Measurements from ENCODE around the gene IDUA.
"Not testable (repeated sequence)": the region's sequence is repeated elsewhere in the genome, so short reads cannot be mapped to it uniquely, and the experiment has no call there.

Gene IDUA

DNA sequence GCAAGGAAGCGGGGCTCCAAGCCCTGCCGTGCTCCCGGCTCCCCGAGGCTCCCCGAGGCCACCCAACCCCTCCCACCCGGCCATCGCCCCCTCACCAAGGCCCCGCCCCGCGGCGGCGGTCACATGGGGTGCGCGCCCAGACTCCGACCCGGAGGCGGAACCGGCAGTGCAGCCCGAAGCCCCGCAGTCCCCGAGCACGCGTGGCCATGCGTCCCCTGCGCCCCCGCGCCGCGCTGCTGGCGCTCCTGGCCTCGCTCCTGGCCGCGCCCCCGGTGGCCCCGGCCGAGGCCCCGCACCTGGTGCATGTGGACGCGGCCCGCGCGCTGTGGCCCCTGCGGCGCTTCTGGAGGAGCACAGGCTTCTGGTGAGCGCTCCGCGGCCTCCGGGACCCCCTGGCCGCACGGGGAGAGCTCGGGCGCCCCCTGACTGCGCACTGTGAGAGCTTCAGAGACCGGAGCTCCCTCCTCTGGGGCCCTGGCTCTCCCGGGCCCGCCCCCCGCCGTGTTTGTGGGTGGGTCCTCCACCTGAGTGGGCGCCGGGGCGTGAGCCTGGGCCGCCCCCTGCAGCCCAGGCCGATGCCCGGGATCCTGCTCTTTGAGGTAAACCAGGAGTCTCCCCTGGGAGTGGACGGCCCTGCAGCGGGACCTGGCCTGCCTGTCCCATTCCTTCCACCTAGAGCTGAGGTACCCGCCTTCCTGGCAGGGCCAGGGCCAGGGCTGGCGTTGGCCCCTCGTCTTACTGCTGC lies at the start of gene IDUA:
TSS of gene IDUA (plus strand) at position 166 of the 745 bp plus-strand sequence. CDS start at position 207, 41 bp downstream.
- intact Hi-C loops (cut with DNase I), result loop anchor here (10.0 kb wide), 1 partner anchor 242 kb away; no protein-coding TSS in a partner anchor
- DNase-seq, result peak; percentile 80 to 98 (median 88)

DNA sequence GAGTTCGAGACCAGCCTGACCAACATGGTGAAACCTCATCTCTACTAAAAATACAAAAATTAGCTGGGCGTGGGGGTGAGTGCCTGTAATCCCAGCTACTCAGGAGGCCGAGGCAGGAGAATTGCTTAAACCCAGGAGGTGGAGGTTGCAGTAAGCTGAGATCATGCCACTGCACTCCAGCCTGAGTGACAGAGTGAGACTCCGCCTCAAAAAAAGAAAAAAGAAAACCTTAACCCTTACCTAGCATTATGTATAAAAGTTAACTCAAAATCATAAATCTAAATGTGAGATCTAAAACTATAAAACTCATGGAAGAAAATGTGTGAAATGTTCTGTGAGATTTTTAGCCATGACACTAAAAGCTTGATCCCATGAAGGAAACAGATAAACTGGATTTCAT lies 47.3 kb upstream of the IDUA start:
- intact Hi-C loops (cut with DNase I); DNase-seq: not testable (repeated sequence)

DNA sequence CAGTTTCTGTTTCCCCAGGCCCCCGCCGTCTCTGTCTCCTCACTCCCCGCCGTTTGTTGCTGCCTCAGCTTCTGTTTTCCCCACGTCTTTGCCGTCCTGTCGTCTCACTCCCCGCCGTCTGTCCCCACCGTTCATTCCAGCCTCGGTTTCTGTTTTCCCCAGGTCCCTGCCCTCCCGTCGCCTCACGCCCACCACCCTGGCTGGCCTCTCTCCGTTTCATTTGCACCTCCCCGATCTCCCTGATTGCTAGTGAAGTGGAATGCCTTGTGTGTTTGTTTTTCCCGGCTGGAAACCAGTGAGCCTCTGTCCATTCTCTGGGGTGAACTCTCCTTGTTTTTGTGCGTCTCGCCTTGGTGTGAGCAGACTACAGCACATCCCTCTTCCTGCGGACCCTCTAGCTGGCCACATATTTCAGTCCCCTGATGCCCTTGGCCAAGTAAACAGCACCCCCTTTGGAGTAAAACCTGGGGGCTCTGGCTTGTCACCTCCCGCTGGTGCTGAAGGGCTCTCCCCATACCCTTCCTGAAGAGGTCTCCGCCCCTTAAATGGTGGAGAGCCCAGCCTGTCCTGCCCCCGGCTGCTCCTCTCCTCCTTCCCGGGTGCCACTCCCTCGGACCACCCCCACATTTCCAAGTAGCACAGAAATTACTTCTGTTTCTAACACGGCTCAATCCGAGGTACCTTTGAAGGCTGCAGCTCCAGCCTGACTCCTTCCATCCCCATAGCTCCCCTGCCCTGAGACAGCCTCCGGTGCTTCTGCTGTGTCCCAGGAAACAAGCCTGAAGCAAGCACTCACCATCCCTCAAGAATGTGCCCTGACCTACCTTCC lies 41.4 kb upstream of the IDUA start:
- intact Hi-C loops (cut with DNase I), result no loop called here
- peak in 1 of 10 donors; percentile 50 for DNase-seq

DNA sequence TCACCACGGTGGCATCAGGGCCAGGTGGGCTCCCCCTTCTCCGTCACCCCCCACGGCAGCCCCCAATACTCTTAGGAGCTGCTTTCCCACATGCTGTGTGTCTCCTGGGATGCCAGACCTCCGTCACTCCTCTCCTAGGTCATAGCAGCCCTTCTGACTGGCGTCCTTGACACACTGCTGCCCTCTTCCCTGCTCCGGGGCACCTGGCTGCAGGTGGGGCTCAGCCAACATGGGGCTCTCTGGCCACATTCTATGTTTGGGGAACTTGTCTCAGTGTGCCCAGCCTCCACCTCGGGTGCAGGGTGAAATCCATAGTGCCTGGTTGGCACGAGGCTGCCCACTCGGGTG lies 40.8 kb upstream of the IDUA start:
- intact Hi-C loops (cut with DNase I), result no loop called here
- DNase-seq, result no peak

DNA sequence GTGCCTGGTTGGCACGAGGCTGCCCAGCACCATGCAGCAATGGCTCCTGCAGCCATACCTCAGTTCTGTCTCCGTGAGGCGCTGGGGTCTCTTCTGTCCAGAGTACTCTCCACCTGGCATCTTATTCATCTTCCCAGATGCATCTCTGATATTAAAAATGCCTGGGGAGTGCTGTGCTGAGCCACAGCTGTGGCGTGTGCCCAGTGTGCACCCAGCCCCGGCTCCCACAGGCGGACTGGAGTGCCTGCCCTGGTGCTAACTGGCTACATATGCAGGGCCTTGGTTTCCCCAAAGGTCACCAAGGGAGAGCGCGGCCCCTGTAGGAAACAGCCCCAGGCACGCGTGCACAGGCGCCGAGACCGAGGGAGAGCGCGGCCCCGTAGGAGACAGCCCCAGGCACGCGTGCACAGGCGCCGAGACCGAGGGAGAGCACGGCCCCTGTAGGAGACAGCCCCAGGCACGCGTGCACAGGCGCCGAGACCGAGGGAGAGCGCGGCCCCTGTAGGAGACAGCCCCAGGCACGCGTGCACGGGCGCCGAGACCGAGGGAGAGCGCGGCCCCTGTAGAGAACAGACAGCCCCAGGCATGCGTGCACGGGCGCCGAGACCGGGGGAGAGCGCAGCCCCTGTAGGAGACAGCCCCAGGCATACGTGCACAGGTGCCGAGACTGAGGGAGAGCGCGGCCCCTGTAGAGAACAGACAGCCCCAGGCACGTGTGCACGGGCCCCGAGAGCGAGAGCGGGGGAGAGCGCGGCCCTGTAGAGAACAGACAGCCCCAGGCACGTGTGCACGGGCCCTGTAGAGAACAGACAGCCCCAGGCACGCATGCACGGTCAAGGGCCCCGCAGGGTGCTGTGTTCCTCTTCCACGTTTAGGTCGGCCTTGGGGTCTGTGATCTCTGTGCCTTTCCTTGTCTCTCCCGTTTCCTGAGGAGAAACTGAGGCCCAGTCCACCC lies 40.0 kb upstream of the IDUA start:
- peak in 2 of 10 donors; percentile 51 to 52 for DNase-seq
- intact Hi-C loops (cut with DNase I), result no loop called here

DNA sequence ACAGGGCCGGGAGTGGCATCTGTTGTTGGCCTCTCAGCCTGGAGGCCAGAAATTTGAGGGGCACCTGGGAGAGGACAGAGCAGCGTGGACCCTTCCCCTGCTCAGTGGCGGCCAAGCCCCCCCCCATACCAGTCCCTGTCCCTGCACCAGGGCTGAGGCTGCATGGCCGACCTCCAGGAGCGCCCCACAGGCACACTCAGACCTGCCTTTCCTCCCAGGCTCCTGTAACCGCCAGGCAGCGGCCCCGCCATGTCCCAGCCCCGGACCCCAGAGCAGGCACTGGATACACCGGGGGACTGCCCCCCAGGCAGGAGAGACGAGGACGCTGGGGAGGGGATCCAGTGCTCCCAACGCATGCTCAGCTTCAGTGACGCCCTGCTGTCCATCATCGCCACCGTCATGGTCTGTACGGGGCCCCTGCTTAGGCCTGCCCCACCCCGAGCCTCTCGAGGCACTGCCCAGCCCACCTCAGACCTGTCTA lies 39.3 kb upstream of the IDUA start:
- peak in 2 of 10 donors; percentile 41 to 71 for DNase-seq
- intact Hi-C loops (cut with DNase I), result no loop called here

DNA sequence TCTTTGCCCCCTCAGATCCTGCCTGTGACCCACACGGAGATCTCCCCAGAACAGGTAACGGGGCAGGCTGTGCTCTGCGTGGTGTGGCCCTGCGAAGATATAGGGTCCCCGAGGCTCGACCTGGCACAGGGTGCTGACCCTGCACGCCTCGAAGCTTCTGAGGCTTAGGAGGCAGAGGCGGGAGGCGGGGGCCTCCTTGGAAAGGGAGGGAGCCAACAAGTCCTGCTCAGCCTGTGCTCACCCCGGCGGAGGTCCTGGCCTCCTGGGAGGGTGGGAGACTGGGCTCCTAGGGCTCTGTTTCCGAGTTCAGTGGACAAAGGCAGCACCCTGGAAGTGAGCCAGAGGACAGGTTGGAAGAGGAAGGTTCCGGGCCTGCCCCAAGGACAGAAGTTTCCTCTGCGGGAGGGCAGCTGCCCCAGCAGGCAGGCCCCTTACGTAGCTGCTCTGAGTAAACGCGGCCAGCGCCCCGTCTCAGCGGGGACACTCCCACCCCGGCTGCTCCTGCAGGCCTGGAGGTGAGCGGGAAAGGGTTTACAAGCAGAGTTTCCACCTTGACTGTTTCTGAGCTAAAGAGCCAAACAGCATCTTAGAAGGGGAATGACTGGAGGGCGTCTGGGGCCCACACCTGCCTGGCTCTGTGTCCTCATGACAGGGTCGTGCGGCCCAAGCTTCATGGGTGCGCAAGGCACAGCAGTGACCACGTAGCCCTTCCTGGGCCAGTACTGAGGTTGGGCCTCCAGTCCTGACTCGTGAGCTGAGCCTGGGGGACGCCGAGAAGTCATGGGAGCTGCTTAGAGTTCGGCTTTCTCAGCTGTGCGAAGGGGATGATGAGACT lies 38.5 kb upstream of the IDUA start:
- intact Hi-C loops (cut with DNase I), result no loop called here
- peak in 3 of 10 donors; percentile 67 to 78 (median 75) for DNase-seq

DNA sequence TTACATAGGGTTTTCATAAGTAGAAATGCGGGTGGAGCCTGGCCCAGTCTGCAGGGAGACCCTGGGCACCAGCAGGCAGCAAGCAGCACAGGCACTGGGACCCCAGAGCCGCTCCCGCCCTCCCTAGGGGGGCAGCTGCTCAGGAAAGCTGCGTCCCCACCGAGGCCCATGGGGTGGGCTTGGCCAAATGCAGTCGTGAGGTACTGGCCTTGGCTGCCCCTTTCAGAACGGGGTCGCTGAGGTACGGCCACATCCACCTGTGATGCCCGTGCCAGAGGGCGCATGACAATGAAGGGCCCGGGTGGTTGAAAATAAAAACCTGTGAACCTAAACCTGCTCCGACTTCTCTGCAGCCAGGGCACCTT lies 37.9 kb upstream of the IDUA start:
- intact Hi-C loops (cut with DNase I), result no loop called here
- peak in 2 of 10 donors; percentile 30 to 83 for DNase-seq

DNA sequence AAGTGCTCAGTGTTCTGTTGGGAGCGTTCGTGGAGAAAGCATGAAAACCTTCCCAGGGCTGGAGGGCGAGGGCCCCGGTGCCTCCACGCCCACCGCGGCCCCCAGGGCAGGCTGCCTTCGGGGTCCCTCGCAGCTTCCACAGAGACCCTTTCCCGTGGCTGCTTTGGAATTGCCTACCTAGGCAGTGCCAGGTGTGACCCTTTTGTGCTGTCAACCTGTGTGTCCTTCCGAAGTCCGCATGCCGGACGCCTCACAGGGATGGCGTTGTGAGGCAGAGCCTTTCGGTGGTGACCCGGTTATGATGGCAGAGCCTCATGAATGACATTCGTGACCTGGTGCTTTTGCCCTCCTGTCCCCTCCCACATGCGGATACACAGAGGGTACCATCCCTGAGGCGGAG lies 37.2 kb upstream of the IDUA start:
- intact Hi-C loops (cut with DNase I), result no loop called here
- DNase-seq, result peak in 4 of 10 donors; percentile 1 to 76 (median 42)

DNA sequence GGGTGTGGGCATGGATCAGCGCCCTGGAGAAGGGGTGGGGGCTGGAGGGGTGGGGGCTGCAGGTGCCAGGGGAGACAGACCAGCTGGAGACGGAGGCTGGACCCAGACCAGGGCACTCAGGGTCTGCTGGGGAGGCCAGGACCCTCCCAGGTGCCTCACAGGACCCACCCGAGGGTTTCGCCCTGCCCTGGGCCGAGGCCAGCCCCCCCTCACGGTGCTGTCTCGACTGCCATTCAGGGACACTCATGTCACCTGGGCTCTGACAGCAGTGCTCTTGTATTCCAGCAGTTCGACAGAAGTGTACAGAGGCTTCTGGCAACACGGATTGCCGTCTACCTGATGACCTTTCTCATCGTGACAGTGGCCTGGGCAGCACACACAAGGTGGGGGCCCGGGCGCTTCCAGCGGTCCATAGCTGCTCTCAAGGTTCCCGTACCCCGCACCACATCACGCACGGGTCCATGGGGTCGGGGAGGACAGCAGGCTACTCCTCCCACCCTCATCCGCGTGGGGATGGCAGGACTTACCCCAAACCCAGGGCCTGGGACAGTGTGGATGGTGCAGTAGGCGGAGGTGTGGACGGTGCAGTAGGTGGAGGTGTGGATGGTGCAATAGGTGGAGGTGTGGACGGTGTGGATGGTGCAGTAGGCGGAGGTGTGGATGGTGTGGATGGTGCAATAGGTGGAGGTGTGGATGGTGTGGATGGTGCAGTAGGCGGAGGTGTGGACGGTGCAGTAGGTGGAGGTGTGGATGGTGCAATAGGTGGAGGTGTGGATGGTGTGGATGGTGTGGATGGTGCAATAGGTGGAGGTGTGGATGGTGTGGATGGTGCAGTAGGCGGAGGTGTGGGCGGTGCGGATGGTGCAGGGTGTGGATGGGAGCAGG lies 36.5 kb upstream of the IDUA start:
- DNase-seq, result peak in 3 of 10 donors; percentile 31 to 63 (median 62)
- intact Hi-C loops (cut with DNase I), result no loop called here

DNA sequence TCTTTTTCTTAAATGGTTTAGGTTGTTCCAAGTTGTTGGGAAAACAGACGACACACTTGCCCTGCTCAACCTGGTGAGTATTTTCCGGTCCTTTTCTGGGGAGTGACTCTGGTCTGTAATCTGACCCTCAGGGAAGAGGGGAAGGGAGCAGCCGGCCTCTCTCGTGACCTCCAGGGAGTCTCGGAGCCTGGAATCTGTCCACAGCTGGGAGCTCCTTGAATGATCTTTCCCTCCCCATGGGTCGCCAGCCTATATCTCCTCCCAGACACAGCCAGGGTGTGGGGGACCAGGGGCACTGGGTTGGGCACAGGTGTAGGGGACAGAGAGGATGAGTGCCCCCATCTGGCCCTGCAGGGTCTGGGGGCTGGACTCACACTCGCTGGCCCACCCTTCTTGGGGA lies 35.7 kb upstream of the IDUA start:
- intact Hi-C loops (cut with DNase I), result no loop called here
- DNase-seq, result peak in 3 of 10 donors; percentile 9 to 67 (median 47)

DNA sequence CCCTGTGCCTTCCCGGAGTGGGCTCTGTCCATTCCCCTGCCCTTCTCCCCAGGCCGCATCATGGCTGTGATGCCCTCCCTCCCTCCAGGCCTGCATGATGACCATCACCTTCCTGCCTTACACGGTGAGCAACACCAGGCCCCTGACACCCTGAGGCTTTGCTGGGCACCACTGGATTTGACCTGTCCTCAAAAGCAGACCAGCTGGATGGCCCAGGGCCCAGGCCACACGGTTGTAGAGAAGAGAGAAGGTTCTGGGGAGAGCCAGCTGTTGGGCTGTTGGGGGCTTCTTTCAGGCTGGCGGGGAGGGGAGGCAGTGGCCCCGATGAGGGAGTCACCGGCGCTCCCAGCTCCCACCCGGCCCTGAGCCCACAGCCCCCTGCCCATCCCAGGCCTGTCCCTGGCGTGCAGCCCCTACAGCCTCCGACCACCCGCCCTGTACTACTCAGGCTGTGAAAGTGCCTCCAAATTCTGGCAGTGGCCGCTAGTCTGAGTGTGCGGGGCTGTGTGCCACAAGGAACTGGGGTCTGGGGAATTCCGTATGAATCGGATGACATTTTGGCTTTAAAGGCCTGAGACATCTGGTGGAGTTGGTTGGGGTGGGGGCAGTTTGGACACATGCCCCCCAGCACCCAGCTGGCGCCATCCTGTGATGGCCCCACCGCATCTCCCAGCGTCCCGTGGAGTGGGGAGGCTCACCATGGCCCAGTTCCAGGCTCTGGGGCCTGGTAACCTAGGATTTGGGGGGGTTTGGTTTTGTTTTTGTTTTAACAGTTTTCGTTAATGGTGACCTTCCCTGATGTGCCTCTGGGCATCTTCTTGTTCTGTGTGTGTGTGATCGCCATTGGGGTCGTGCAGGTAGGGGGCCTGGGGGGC lies 35.0 kb upstream of the IDUA start:
- peak in 3 of 10 donors; percentile 66 to 80 (median 67) for DNase-seq
- intact Hi-C loops (cut with DNase I), result no loop called here

DNA sequence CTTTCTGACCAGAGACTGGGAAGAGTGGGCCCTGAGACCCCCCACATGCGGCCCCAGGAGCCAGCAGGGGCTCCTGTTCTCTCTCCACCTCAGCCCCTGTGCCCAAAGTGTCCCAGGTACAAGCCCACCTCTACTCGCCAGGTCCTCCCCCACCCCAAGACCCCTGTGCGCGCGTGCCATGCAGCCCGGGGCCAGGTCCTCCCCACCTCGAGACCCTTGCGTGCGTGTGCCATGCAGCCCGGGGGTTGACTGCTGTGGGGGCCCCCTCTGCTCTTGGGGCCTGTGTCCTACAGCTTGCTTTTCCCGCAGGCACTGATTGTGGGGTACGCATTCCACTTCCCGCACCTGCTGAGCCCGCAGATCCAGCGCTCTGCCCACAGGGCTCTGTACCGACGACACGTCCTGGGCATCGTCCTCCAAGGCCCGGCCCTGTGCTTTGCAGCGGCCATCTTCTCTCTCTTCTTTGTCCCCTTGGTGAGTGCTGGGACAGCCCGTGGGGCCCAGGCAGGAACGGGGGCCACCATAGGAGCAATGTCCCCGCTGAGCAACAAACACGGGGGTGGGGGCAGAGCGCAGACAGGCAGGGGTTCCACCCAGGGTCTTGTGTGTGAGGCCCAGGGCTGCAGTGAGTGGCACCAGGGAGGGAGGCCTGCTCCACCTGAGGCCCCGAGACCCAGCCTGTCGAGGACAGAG lies 33.8 kb upstream of the IDUA start:
- DNase-seq, result peak in 2 of 10 donors; percentile 52 to 69
- intact Hi-C loops (cut with DNase I), result no loop called here

DNA sequence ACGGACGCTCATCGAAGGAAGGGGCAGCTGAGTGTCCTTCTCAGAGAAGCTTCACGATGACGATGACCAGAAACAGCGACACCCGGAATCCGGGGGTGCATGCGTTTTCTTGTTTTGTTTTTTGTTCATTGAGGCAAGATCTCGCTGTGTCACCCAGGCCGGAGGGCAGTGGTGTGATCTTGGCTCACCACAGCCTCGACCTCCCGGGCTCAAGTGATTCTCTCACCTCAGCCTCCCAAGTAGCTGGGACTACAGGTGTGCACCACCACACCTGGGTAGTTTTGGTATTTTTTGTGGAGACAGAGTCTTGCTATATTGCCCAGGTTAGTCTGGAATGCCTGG lies 33.3 kb upstream of the IDUA start:
- intact Hi-C loops (cut with DNase I), result no loop called here
- peak in 2 of 10 donors; percentile 25 to 47 for DNase-seq

DNA sequence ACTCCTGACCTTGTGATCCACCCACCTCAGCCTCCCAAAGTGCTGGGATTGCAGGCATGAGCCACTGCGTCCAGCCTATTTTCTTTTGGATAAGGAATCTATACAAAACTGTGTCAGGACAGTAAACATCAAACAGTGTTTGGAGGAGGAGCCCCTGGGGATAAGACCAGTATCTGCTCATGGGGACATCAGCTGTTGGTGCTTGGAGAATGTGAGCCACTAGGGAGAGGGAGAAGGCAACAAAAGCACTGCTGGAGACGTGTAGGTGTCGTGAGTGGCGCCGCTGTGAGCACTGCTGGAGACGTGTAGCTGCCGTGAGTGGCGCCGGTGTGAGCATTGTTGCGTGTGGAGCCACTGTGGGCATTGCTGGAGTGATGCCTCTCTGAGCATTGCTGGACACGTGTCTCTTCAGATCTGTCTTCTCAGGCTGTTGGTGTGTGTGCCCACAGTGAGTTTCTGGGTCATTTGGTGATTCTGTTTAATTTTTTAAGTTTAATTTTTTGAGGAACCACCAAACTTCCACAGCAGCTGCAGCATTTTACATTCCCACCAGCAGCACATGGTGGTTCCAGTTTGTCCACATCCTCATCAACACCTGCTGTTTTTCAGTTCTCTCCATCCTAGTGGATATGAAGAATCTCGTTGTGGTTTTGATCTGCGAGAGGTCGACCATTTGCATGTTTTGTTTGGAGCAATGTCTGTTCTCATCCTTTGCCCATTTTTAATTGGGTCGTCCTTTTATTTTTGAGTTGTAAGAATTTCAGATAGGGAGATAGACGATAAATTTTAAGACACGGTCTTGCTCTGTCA lies 32.4 kb upstream of the IDUA start:
- intact Hi-C loops (cut with DNase I), result no loop called here
- DNase-seq, result peak in 2 of 10 donors; percentile 23 to 47
